Keratinocyte (primary cell): Measurements from ENCODE around the gene DDX41. TPM values are rescaled to one million over a fixed set of nuclear protein-coding genes. Genes with fewer than 3 reads are reported as not detected.

Source experiments
- DNase-seq: peaks from one replicate; pipeline ENCODE4 v3.0.0-alpha.2; 2011; ENCODE audit warnings: low read depth, missing footprints, low spot score
- FAIRE-seq: peaks from 2 replicates; lab custom pipeline; 2011; peaks lifted over from hg19 to GRCh38; lab: Jason Lieb, UNC
- H2AFZ ChIP-seq: 2 replicates; pipeline ENCODE4 v1.6.0; 2012; ENCODE audit warnings: low read length, control low read depth, inconsistent platforms; ENCODE audit not compliant: control insufficient read depth
- H3K27ac ChIP-seq: 2 replicates; pipeline ENCODE4 v1.5.1; 2011; ENCODE audit warnings: low read length; ENCODE audit not compliant: control insufficient read depth, insufficient read depth
- H3K27me3 ChIP-seq: 3 replicates; pipeline ENCODE4 v1.6.0; 2011; ENCODE audit warnings: low read length; ENCODE audit not compliant: control insufficient read depth, insufficient read depth; ENCODE audit errors: extremely low read depth
- H3K36me3 ChIP-seq, 2 experiments: 2 replicates in 1 of 2; 3 replicates in 1 of 2; pipeline ENCODE4 v1.5.1; 2011; ENCODE audit warnings: low read length in 2 of 2, mild to moderate bottlenecking in 1 of 2; ENCODE audit not compliant: control insufficient read depth in 2 of 2, insufficient read depth in 2 of 2; ENCODE audit errors: extremely low read depth in 1 of 2
- H3K4me1 ChIP-seq: 3 replicates; pipeline ENCODE4 v1.5.1; 2011; ENCODE audit warnings: low read length; ENCODE audit not compliant: control insufficient read depth, insufficient read depth; ENCODE audit errors: extremely low read depth
- H3K4me2 ChIP-seq: 3 replicates; pipeline ENCODE4 v1.6.0; 2011; ENCODE audit warnings: low read depth, low read length; ENCODE audit not compliant: control insufficient read depth, insufficient read depth; ENCODE audit errors: extremely low read depth
- H3K4me3 ChIP-seq, 3 experiments: fragments of 200-600 bp in 1 of 3; sonication (generic) in 1 of 3; 2 replicates in 2 of 3; 3 replicates in 1 of 3; pipeline ENCODE4 v1.5.1; 2011 to 2016; ENCODE audit warnings: low read length in 3 of 3, mild to moderate bottlenecking in 3 of 3, control low read depth in 2 of 3, inconsistent platforms in 1 of 3, low read depth in 1 of 3, mixed read lengths in 1 of 3, mixed run types in 1 of 3, moderate library complexity in 1 of 3; ENCODE audit not compliant: control insufficient read depth in 2 of 3, insufficient read depth in 2 of 3; ENCODE audit errors: extremely low read depth in 1 of 3
- H3K79me2 ChIP-seq: 2 replicates; pipeline ENCODE4 v1.6.0; 2012; ENCODE audit warnings: low read length; ENCODE audit not compliant: control insufficient read depth, insufficient read depth
- H3K9ac ChIP-seq: 3 replicates; pipeline ENCODE4 v1.6.0; 2011; ENCODE audit warnings: low read length; ENCODE audit not compliant: control insufficient read depth, insufficient read depth; ENCODE audit errors: extremely low read depth
- H3K9me1 ChIP-seq: 3 replicates; pipeline ENCODE4 v1.6.0; 2011; ENCODE audit warnings: low read length; ENCODE audit not compliant: control insufficient read depth, insufficient read depth; ENCODE audit errors: extremely low read depth
- H3K9me3 ChIP-seq: 2 replicates; pipeline ENCODE4 v1.5.1; 2012; ENCODE audit warnings: low read depth, low read length; ENCODE audit not compliant: control insufficient read depth
- H4K20me1 ChIP-seq: 3 replicates; pipeline ENCODE4 v1.6.0; 2011; ENCODE audit warnings: low read length; ENCODE audit not compliant: control insufficient read depth, insufficient read depth; ENCODE audit errors: extremely low read depth
- EZH2 ChIP-seq: IDR thresholded peaks from one replicate; pipeline ENCODE4 v1.6.1; 2012; ENCODE audit warnings: inconsistent platforms, mild to moderate bottlenecking, low read length, moderate library complexity
- dilution Hi-C: fragments of 300-500 bp; cut with MboI; formaldehyde crosslinking; loops from one replicate; pipeline ENCODE4 v1.7.0; 2020; ENCODE audit warnings: low sequenced_read_pairs; ENCODE audit not compliant: extremely low pct_ligation_motif_present
- polyA plus RNA-seq, 5 experiments: library from polyadenylated mRNA; depleted of rRNA in 3 of 5; stranded (reverse) in 3 of 5; stranded (forward) in 1 of 5; unstranded in 1 of 5; fragments of >200 nt; gene quantifications; 1 replicate in 1 of 5; 2 replicates in 3 of 5; 3 replicates in 1 of 5; pipeline versions ENCODE4 v1.2.1 to v1.2.3, GENCODE V29; 2011 to 2012; ENCODE audit warnings: missing spikeins in 2 of 5, low read depth in 1 of 5, low replicate concordance in 1 of 5
- TF ChIP-seq, protein P1 (sequence below), 3 experiments: IDR thresholded peaks in 1 of 3; conservative IDR thresholded peaks in 1 of 3; optimal IDR thresholded peaks in 1 of 3; 2 replicates in 2 of 3; 3 replicates in 1 of 3; pipeline versions ENCODE3 to v1.5.1; 2011; ENCODE audit warnings: low read length in 3 of 3, mild to moderate bottlenecking in 3 of 3, moderate library complexity in 2 of 3, control low read depth in 1 of 3, inconsistent platforms in 1 of 3; ENCODE audit not compliant: insufficient read depth in 2 of 3; ENCODE audit errors: extremely low read depth in 1 of 3

Gene DDX41
- polyA plus RNA-seq, 1 donor (not counting 4 experiments of a cell fraction or from before 2014, with no cell fraction given) = 71.3 TPM

DNA sequence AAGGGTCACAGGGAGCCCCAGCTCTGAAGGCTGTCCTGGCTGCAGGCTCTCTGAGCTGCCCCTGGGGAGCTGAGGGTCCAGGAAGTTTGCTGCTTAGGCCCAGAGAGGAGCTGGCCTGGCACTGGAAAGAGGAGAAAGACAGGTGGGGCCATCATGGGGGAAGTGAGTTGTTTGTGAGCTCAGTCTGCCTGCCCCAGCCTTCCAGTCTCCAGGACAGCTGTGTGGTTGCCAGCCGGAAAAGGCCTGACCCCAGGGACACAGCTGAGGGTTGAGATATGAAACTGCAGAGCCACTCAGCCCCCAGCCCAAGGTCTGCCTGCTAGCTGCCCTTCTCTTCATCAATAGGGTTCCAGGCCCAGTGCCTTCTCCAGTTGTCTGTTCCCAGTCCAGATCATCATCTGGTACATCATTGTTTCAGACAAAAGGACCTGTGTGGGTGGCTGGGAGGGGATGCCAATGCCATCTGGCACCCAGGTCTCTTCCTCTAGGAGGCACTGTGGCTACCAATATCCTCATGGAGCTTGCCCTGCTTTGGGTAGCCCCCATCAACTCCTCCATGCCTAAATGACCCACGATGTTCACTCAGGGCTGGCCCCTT is 4.3 kb upstream of the DDX41 start:
- H3K79me2 ChIP-seq = peaks cover 12% of the 10 kb centered on the region
- H2AFZ ChIP-seq = no peak overlapping the region
- no peak for FAIRE-seq

DNA sequence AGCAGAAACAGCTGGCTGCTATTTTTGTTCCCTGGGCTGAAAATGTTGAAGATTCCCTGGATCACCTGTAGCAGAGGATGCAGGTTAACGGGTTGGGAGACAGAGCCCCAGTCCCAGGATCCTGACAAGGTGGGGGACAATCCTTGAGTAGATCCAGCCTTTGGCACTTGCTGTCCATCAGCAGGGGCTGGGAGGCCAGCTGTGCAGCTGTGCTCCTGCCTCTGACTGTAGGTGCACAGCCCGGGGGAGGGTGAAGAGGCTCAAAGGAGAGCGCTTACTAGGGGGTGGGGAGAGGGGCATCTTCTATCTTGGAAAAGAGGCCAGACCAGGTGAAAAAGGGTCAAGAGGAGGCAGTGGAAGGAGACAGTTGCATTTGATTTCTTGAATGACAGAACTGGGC is 3.5 kb upstream of the DDX41 start:
- H3K27me3 ChIP-seq = no peaks in the 10 kb centered on the region
- no peak overlapping the region for H3K4me3 ChIP-seq
- peaks cover 19% of the 10 kb centered on the region for H3K79me2 ChIP-seq
- no peaks in the 10 kb centered on the region for H4K20me1 ChIP-seq
- H3K9me3 ChIP-seq = no peaks in the 10 kb centered on the region
- TF ChIP-seq EZH2 = no peak
- TF ChIP-seq, protein P1, sequence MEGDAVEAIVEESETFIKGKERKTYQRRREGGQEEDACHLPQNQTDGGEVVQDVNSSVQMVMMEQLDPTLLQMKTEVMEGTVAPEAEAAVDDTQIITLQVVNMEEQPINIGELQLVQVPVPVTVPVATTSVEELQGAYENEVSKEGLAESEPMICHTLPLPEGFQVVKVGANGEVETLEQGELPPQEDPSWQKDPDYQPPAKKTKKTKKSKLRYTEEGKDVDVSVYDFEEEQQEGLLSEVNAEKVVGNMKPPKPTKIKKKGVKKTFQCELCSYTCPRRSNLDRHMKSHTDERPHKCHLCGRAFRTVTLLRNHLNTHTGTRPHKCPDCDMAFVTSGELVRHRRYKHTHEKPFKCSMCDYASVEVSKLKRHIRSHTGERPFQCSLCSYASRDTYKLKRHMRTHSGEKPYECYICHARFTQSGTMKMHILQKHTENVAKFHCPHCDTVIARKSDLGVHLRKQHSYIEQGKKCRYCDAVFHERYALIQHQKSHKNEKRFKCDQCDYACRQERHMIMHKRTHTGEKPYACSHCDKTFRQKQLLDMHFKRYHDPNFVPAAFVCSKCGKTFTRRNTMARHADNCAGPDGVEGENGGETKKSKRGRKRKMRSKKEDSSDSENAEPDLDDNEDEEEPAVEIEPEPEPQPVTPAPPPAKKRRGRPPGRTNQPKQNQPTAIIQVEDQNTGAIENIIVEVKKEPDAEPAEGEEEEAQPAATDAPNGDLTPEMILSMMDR (optimal IDR thresholded peaks at IDR 0.05 in 1 of 3, IDR thresholded peaks at IDR 0.05 in 1 of 3, conservative IDR thresholded peaks at IDR 0.05 in 1 of 3; ENCODE audit: extremely low read depth in 1 of 3, insufficient read depth in 2 of 3, low read length in 3 of 3) = no peak
- H3K4me1 ChIP-seq = peaks cover 15% of the 10 kb centered on the region
- H2AFZ ChIP-seq = no peak overlapping the region
- H3K4me2 ChIP-seq = no peak overlapping the region
- no peak overlapping the region for H3K9ac ChIP-seq
- dilution Hi-C loops = no loop called here
- FAIRE-seq (no peak), DNase-seq (no peak)
- H3K36me3 ChIP-seq = peaks cover 34 to 37% of the 10 kb centered on the region in 2 experiments
- H3K27ac ChIP-seq = no peak overlapping the region
- H3K9me1 ChIP-seq = no peaks in the 10 kb centered on the region

More for the DNA sequence above, 4.3 kb upstream of the DDX41 start:
- peaks cover 8% of the 10 kb centered on the region for H3K4me1 ChIP-seq
- no peak overlapping the region for H3K4me2 ChIP-seq
- no peaks in the 10 kb centered on the region for H3K9me1 ChIP-seq
- no peak for TF ChIP-seq EZH2
- TF ChIP-seq, protein P1 (optimal IDR thresholded peaks at IDR 0.05 in 1 of 3, IDR thresholded peaks at IDR 0.05 in 1 of 3, conservative IDR thresholded peaks at IDR 0.05 in 1 of 3; ENCODE audit: extremely low read depth in 1 of 3, insufficient read depth in 2 of 3, low read length in 3 of 3) = peak in 2 of 3 experiments; percentile 6 to 16
- dilution Hi-C loops = no loop called here
- no peak for DNase-seq
- H3K9me3 ChIP-seq = no peaks in the 10 kb centered on the region
- H3K27ac ChIP-seq = no peak overlapping the region
- H3K27me3 ChIP-seq = no peaks in the 10 kb centered on the region
- no peak overlapping the region for H3K4me3 ChIP-seq
- peaks cover 35 to 39% of the 10 kb centered on the region in 2 experiments for H3K36me3 ChIP-seq
- no peaks in the 10 kb centered on the region for H4K20me1 ChIP-seq
- H3K9ac ChIP-seq = no peak overlapping the region
